Measurements from ENCODE around the gene PRICKLE3.

PRICKLE3 gene

DNA sequence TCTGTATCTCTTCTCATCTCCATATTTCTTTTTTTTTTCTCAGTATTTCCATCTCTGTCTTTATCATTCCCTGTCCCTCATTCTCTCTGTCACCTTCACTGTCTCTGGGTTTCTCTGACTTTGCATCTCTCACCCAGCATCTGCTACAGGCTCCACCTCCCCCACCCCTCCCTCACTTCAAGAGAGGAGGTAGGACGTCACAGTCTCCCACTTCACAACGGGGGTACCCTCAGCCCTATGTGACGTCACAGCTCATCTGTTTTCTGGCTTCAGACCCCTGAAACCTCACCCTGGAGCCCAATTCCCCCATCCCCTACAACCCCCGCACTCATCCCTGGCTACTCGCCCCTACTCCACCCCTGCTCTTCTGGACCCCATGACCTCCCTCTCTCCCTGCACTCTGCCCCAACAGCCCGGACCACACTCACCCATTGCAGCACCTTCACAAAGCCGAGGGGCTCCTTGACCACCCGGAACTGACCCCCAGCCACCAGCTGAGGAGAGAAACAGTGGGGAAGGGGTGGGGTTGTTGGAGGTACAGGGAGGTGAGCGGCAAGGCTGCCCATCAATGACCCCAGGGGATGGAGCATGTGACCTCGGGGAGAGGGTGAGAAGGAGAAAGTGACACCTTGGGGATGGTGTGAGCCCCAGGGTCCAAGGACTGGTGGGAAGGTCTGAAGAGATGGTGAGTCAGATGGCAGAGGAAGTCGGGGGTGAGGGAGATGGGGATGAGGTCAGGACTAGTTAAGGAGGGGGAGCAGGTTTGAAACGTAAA lies 12.6 kb upstream of the PRICKLE3 start:
- TF ChIP-seq GATA2 (IDR thresholded peaks at IDR 0.05; ENCODE audit: low read depth, low read length) (no peak), GATA3 (IDR thresholded peaks at IDR 0.05; ENCODE audit: low read depth, low read length) (no peak)

DNA sequence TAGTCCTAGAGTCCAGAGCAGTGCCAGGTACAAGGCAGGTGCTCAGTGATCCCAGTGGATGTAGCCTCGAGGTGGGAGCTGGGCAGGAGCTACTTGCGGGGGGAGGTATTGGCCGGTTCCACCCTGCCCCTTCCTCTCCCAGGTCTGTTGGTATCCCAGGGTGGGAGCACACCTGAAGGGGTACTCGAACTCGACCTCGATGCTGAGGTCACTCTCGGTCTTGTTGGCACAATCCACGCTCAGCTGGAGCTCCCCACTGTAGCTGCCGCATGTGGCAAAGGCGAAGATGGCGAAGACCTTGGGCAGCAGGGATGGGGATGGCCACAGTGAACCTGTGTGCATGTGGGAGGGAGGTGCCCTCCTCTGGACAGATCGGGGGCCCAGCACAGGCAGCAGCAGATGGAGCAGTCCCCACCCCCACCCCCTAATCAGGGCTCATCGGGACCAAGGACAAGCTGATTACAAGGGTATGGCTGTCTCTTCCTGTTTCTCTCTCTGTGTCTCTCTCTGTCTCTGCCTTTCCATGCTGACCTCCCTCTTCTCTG lies 11.4 kb upstream of the PRICKLE3 start:
- TF ChIP-seq GATA3 (IDR thresholded peaks at IDR 0.05; ENCODE audit: low read depth, low read length) = no peak
- TF ChIP-seq GATA2 (IDR thresholded peaks at IDR 0.05; ENCODE audit: low read depth, low read length) = no peak

DNA sequence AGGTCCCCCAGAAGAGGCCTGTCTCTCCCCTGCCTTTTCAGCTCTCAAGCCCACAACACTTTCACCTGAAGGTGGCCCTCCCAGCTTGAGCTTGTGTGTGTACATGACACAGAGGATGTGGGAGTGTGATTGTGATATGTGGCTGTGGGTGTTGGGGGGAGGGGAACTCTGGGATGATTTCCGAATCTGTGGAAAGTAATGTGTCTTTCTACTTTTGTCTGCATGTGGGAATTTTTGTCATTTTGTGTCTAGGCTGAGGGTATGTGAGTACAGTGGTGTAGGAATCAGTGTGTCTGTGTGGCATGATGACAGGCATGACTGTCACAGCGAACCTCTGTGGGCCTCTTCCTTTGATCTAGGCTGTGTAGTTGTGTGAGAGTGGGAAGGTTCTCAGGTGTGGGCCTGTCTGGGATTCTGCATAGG lies 7.4 kb upstream of the PRICKLE3 start:
- TF ChIP-seq GATA2 (IDR thresholded peaks at IDR 0.05; ENCODE audit: low read depth, low read length) (no peak), GATA3 (IDR thresholded peaks at IDR 0.05; ENCODE audit: low read depth, low read length) (no peak)

DNA sequence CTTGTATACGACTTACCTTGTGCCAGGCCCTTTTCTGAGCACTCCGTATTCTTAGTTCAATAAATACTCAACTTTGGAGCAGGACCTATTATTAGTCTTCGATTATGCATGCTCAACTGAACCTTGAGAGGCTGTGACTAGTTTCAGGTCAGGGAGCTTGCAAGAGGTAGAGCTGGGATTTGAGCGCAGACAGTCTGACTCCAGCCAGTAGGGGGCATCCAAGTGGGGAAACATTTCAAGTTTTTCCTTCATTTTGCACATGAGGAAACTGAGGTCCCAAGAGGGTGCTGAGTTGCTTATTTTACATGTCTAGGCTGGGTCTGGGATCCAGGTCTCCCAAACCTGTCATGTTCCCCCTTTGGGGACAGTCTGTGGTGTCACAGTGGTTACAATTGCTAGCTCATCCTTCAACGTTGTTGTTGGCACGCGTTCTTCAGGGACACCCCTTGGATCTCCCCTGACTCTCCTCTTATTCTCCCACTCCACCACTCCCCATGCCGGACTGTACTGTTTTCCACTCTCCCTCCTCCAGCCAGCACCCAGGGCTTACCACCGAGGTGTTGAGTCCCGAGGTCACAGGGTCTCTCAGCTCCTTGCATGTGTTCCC lies 6.7 kb upstream of the PRICKLE3 start:
- TF ChIP-seq GATA3 (IDR thresholded peaks at IDR 0.05; ENCODE audit: low read depth, low read length) (no peak), GATA2 (IDR thresholded peaks at IDR 0.05; ENCODE audit: low read depth, low read length) (no peak)

DNA sequence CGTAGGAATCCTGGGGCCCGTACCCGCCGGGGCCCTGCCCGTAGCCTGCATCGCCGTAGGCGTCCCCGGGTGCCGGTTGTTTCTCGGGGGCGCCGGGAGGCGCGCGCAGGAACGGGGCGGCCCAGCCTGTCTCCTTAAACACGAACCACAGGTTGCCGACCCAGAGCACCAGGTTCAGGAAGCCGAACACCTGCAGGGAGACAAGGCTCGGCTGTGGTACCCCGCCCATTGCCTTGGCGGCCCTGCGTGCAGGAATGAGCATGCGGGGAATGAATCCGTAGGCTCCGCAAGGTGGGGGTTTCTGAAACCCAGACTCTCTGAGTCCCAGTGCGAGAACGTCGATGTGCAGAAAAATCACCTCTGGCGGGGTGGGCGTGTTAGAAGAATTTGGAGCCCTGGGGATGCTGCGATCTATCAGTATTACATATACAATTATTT lies 5.4 kb upstream of the PRICKLE3 start:
- TF ChIP-seq GATA2 (IDR thresholded peaks at IDR 0.05; ENCODE audit: low read depth, low read length) (no peak), GATA3 (IDR thresholded peaks at IDR 0.05; ENCODE audit: low read depth, low read length) (no peak)

DNA sequence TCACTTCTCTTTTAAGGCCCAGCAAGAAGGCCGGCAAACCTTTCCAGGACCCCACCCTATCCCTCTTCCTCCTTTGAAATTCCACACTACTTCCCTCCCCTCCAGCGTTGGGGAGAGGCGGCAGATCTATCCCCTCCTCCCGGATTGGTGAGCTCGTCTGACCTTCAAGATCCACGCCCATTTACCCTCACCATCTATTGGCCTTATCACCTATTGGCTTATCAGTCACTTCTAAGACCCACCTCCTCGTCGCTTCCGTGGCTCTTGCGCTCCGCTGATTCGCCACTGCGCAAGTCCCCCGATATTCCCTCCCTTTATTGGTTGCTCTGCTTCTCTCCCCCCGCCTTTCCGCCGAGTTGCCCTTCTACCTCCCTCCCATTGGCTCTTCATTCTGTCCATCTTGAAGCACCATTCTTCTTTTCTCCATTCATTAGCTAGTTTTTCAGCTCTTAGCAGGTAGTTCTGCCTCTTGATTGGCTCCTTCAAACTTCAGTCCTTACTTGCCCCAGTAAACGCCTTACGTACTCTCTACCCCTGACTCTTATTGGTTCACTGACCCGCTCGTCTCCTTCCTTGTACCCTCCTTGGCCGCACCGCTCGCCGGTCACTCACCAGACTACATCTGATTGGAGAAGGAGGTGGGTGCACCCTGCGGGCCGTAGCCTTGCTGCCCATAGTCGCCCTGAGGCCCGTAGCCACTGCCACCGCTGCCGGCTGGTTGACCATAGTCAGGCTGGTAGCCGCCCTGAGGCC lies 4.8 kb upstream of the PRICKLE3 start:
- TF ChIP-seq GATA3 (IDR thresholded peaks at IDR 0.05; ENCODE audit: low read depth, low read length) (no peak), GATA2 (IDR thresholded peaks at IDR 0.05; ENCODE audit: low read depth, low read length) (no peak)

DNA sequence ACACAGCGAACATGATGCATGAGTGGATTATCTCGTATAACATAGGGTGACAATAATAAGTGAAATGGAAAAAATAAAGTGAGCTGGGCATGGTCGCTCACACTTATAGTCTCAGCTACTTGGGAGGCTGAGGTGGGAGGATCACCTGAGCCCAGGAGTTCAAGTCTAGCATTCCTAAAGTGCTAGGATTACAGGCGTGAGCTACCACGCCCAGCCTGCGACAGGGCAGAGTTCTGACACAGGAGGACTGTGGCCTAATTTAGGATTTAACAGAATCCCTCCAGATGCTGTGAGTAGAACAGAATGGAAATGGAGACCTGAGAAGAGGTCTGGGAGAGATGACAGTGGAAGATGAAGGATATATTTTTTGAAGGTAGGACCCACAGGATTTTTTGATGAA lies 3.4 kb upstream of the PRICKLE3 start:
- no peak for TF ChIP-seq GATA2 (IDR thresholded peaks at IDR 0.05; ENCODE audit: low read depth, low read length)
- no peak for TF ChIP-seq GATA3 (IDR thresholded peaks at IDR 0.05; ENCODE audit: low read depth, low read length)

DNA sequence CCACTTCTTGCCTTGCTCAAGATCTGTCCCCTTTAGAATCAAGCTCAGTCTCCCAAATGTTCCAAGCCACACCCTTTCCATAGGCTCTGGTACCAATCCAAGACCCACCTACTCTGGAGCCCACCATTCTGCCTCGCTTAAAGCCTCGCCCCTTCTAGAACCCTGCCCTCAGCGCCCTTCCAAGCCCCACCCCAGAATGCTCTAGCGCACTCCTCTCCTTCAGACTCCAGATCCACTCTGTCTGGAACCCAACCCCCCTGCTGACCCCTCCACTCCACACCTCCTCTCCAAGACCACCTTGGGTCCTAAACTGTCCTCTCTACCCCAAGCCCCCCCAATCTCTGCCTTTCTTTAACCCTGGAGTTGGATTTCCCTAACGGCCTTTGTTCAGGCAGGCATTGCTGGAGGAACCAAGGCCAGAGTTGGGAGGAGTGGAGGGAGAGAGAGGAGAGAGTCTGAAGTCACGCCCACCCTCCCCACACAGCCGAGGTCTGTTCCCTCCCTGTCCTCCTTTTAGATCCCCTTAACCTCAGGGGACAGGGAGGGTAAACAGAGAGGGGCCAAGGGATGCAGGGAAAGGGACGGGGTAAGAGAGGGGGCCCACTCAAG lies 2.4 kb upstream of the PRICKLE3 start:
- no peak for TF ChIP-seq GATA2 (IDR thresholded peaks at IDR 0.05; ENCODE audit: low read depth, low read length)
- TF ChIP-seq GATA3 (IDR thresholded peaks at IDR 0.05; ENCODE audit: low read depth, low read length) = no peak

DNA sequence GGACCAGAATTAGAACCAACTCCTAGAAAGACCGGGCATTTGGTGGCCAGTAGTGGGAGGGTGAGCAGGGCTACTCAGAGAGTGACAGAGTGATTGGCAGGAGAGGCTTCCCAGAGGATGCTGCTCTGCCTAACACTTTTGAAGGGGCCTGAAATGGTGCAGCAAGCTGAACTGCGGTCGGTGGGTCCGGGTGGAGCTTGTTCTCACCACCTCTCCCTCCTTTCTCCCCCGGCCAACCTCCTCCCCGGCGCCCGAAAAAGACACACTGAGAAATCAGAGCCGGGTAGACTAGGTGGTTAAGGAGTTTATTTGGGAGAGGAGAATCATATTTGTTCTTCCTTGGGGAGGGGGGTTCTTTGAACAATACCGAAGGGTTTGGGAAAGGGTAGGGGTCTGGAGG lies 1.4 kb upstream of the PRICKLE3 start:
- TF ChIP-seq GATA2 (IDR thresholded peaks at IDR 0.05; ENCODE audit: low read depth, low read length) (no peak), GATA3 (IDR thresholded peaks at IDR 0.05; ENCODE audit: low read depth, low read length) (no peak)

DNA sequence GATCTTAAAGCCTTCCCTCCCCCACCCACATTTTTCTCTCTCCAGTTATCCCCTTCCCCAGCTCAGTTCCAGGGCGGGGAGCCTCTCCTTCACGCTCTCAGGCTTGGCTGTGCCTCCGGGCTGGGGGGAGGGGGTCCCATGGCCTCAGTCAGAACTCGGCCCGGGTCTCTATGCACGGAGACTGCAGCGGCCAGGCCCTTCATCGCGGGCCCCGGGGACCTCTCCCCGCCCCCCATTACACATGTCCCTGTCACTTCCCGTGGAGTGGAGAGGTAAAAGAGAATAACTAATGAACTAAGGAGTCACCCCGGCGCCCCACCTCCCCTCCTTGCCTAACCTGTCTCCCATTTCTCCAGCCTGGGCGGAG lies 838 bp upstream of the PRICKLE3 start:
- TF ChIP-seq GATA3 (IDR thresholded peaks at IDR 0.05; ENCODE audit: low read depth, low read length) (no peak), GATA2 (IDR thresholded peaks at IDR 0.05; ENCODE audit: low read depth, low read length) (no peak)

DNA sequence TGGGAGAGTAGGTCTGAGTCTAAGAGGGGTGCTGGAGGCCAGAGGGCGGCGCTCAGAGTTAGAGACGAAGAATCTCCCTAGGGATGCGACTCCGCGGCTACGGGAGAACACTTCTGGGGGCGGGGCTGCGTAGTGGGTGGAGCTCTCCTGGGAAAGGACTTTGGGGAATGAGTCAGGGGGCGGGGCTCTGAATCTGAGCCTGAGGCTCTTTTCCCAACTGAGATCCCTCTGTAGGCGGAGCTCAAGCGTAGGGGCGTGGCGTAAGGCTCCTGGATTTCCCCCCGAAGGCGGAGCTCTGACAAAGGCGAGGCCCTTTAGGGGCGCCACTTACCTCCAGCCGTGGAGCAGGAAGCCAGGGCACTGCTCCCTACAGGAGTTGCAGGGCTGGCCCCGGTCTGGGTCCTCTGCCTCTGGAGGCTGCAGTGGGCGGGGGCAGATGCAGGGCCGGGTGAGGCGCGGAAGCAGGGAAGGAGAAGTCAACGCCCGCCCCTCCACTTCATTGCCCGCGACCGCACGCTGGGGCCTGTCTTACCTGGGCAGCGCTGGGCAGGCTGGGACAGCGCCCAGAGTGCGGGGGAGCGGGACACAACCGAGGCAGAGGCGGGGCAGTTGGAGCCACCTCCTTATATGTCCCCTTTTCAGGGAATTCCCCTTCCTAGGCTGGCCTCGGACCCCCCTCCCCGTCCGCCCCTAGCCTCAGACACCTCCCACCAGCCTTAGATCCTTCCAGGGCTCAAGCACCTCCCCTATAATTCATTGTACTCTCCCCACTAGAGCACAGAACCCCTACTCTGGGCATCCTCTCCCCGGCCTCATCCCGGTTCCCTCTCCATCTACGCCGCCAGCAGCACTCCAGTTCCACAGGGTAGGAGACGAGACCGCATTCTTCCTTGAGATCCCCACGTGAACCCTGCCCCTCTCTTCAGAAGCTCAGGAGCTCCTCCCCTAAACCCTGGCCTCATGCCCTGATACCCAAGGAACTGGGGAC lies 1.6 kb downstream of the PRICKLE3 start:
- TF ChIP-seq GATA2 (IDR thresholded peaks at IDR 0.05; ENCODE audit: low read depth, low read length) (no peak), GATA3 (IDR thresholded peaks at IDR 0.05; ENCODE audit: low read depth, low read length) (no peak)

DNA sequence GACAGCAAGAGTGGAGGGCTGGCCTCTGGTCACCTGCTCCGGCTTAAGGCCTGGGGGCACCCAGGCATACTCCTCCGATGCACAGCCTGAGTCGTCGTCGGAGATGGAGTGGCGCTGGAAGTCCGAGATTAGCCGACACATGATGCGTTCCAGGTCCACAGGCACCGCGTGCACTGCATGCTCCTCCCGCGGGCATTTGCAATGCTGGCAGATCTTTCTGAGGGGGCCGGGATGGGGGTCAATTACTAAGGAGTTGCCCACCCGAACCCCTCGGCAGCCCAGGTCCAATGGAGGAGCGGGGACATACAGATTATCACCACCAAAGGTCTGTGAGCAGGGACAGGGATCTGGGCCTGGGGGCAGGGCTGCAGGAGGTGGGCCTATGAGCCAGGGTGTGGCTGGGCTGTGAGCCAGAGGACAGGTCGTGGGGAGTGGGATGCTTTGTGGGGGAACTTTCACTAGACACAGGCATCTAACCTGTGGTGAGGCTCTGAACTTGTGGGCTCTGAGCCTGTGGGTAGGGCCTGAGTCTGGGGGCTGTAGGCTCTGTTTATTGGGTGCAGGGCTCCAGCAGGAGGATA lies 2.4 kb downstream of the PRICKLE3 start:
- TF ChIP-seq GATA2 (IDR thresholded peaks at IDR 0.05; ENCODE audit: low read depth, low read length) (no peak), GATA3 (IDR thresholded peaks at IDR 0.05; ENCODE audit: low read depth, low read length) (no peak)

DNA sequence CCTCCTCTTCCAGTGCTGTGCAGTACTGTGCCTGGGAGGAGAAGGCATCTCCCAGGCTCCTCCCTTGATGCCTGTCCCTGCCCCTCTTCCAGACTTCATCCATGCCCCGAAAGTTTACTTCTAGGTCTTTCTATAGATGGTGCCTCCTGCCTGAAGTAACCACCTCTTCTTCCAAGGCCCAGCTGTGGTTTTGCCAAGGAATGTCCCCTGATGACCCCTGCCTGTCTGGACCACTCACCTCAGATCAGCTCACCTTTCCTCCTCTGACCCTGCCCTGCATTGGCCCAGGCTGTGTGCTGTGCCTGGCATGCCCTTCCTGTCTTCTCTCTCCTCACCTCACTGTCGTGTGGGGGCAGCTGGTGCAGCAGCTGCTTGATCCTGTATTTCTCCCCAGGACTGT lies 6.8 kb downstream of the PRICKLE3 start:
- TF ChIP-seq GATA2 (IDR thresholded peaks at IDR 0.05; ENCODE audit: low read depth, low read length) (no peak), GATA3 (IDR thresholded peaks at IDR 0.05; ENCODE audit: low read depth, low read length) (no peak)

Measured in SH-SY5Y (cell line).